D721Med (cell line): ENCODE data around the gene TTC24.
"Not testable (repeated sequence)": the region's sequence is repeated elsewhere in the genome, so short reads cannot be mapped to it uniquely, and the experiment has no call there.

Source experiments
- DNase-seq: peaks from one replicate; pipeline ENCODE4 v3.0.0; 2011; ENCODE audit warnings: low spot score; ENCODE audit not compliant: insufficient read length
- FAIRE-seq: peaks from 2 replicates; lab custom pipeline; 2011; peaks lifted over from hg19 to GRCh38; lab: Jason Lieb, UNC
- CTCF ChIP-seq: IDR thresholded peaks from 2 replicates; pipeline ENCODE4 v1.5.1; 2012; ENCODE audit warnings: mild to moderate bottlenecking, control low read depth; ENCODE audit not compliant: insufficient read depth; ENCODE audit errors: missing control alignments

TTC24 gene

GRCh38 chr1:156547982-156548381, 31.5 kb upstream of the TTC24 start:
- TF ChIP-seq CTCF, result no peak
- no peak for FAIRE-seq
- no peak for DNase-seq

DNA sequence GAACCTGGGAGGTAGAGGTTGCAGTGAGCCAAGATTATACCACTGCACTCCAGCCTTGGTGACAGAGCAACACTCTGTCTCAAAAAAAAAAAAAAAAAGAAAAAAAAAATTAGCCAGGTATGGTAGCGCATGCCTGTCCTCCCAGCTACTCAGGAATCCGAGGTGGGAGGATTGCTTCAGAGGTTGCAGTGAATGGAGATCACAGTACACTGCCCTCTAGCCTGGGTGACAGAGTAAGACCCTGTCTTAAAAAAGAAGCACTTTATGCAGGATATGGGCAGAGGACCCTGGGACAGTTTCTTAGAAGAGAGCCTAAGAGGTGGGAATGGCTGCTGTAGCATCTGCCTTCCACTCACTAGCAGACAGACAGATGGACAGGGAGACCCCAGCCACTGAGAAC, 30.1 kb upstream of the TTC24 start:
- no peak for TF ChIP-seq CTCF
- FAIRE-seq (no peak), DNase-seq (no peak)

DNA sequence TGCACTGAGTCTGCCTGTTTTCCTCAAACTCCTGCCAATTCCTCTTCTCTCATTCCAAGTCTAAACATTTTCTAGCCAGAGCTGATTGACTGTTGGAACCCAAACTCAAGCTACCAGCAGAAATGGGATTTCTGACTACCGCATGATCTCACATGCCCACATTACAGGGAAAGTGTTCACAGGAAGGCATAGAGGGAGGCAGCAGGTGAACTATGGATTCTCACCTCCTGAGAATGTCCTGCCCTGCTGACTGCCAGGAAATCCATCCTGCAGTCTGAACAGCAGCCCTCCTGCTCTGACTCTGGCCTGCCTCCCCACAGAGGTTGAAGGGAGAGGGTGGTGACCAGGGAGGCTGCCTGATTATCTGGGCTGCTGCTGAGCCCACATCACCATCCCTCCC, 29.7 kb upstream of the TTC24 start:
- TF ChIP-seq CTCF, result no peak
- no peak for FAIRE-seq
- no peak for DNase-seq

GRCh38 chr1:156550346-156550745, 29.2 kb upstream of the TTC24 start:
- DNase-seq, result no peak
- no peak for TF ChIP-seq CTCF
- no peak for FAIRE-seq

DNA sequence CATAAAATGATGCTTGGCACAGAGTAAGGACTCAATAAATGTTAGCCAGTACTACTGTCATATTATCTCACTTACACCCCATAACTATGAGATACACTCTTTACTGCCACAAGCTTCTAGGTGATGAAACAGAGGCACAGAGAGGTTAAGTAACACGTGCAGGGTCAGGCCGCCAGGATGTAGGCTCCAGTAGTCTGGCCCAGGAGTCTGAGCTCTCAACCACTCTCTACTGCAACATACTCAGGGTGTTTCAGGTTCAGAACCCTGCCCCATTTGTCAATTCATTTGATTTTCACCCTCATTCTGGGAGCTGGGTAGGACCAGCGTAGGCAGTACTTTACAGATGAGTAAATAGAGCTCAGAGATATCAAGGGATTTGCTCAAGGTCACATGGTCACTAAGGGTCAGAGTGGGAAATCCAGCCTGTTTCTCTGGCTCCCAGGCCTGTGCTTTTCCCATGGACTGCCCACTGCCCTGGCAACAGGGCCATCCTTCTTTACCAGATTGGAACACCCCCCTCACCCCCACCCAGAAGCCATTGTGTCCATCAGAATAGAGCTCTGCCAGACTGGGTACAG, 28.4 kb upstream of the TTC24 start:
- FAIRE-seq, result no peak
- no peak for TF ChIP-seq CTCF
- DNase-seq, result no peak

- no peak for TF ChIP-seq CTCF
- DNase-seq (no peak), FAIRE-seq (no peak)
These were observed 27.7 kb upstream of the TTC24 start for GRCh38 chr1:156551869-156552268.

- no peak for DNase-seq
- FAIRE-seq, result no peak
- TF ChIP-seq CTCF, result no peak
These were observed 27.0 kb upstream of the TTC24 start for GRCh38 chr1:156552518-156552917.

- not testable (repeated sequence) for FAIRE-seq, DNase-seq
These were observed 26.6 kb upstream of the TTC24 start for GRCh38 chr1:156552937-156553336.
